ENCODE results near the gene ST6GALNAC6.
A peak's percentile ranks its signal among the peaks of the same experiment; 100 is the strongest.
"Not testable (repeated sequence)": the region's sequence is repeated elsewhere in the genome, so short reads cannot be mapped to it uniquely, and the experiment has no call there.

The ST6GALNAC6 gene

DNA sequence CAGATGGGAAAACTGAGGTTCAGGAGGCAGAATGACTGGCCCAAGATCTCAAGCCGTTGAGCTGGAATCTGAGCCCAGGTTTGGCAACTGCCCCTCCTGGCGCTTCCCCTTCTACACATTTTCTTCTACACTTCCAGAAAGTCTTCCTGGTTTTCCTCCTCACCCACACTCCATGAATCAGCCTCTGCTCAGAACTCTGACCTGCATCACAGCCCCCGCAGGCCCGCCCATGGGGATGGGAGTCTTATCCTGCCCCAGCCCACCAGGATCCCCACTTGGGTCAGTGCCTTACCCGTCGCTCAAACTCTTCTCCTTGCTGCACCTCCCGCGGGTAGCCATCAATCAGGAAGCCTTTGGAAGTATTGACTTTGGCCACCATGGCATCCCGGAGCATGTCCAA, 27.9 kb downstream of the ST6GALNAC6 start:
- POLR2A ChIA-PET, result no interaction called here
- DNase-seq (ENCODE audit: extremely low spot score), result no peak
- CTCF ChIA-PET, result no interaction called here
- TF ChIP-seq FOXM1 (IDR thresholded peaks at IDR 0.05; ENCODE audit: borderline replicate concordance) (no peak), NFRKB (IDR thresholded peaks at IDR 0.05) (no peak), FOXA1 (IDR thresholded peaks at IDR 0.05) (no peak), BHLHE40 (IDR thresholded peaks at IDR 0.05; ENCODE audit: borderline replicate concordance) (no peak), ELF4 (IDR thresholded peaks at IDR 0.05) (no peak), SUZ12 (IDR thresholded peaks at IDR 0.05) (no peak), L3MBTL2 (conservative IDR thresholded peaks at IDR 0.05) (no peak), HDGF (IDR thresholded peaks at IDR 0.05; ENCODE audit: borderline replicate concordance) (no peak), FOXK2 (IDR thresholded peaks at IDR 0.05) (no peak), TARDBP (IDR thresholded peaks at IDR 0.05) (no peak)
- TF ChIP-seq, protein P1, sequence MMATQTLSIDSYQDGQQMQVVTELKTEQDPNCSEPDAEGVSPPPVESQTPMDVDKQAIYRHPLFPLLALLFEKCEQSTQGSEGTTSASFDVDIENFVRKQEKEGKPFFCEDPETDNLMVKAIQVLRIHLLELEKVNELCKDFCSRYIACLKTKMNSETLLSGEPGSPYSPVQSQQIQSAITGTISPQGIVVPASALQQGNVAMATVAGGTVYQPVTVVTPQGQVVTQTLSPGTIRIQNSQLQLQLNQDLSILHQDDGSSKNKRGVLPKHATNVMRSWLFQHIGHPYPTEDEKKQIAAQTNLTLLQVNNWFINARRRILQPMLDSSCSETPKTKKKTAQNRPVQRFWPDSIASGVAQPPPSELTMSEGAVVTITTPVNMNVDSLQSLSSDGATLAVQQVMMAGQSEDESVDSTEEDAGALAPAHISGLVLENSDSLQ (IDR thresholded peaks at IDR 0.05), result no peak

- ChIA-PET POLR2A (interaction anchor here (1.5 kb wide), 1 partner anchor 136 kb away, joined by 6 read pairs; the partner anchor contains the start of gene TOR2A), CTCF (interaction anchor here (1.9 kb wide), 1 partner anchor 281 kb away, joined by 5 read pairs; no protein-coding TSS in a partner anchor)
- no peak for TF ChIP-seq LEF1 (IDR thresholded peaks at IDR 0.05; ENCODE audit: borderline replicate concordance)
- TF ChIP-seq NFRKB (IDR thresholded peaks at IDR 0.05), result no peak
- no peak for TF ChIP-seq FOXA1 (IDR thresholded peaks at IDR 0.05)
- no peak for TF ChIP-seq BHLHE40 (IDR thresholded peaks at IDR 0.05; ENCODE audit: borderline replicate concordance)
- TF ChIP-seq ARNT (IDR thresholded peaks at IDR 0.05), result no peak
- TF ChIP-seq TARDBP (IDR thresholded peaks at IDR 0.05), result no peak
- TF ChIP-seq CTBP1 (IDR thresholded peaks at IDR 0.05; ENCODE audit: borderline replicate concordance), result no peak
- TF ChIP-seq ELF4 (IDR thresholded peaks at IDR 0.05), result no peak
- TF ChIP-seq, protein P1 (IDR thresholded peaks at IDR 0.05), result no peak
- TF ChIP-seq ZNF384 (IDR thresholded peaks at IDR 0.05), result no peak
- no peak for TF ChIP-seq L3MBTL2 (conservative IDR thresholded peaks at IDR 0.05)
- no peak for TF ChIP-seq HDGF (IDR thresholded peaks at IDR 0.05; ENCODE audit: borderline replicate concordance)
- TF ChIP-seq SUZ12 (IDR thresholded peaks at IDR 0.05), result no peak
- no peak for TF ChIP-seq FOXM1 (IDR thresholded peaks at IDR 0.05; ENCODE audit: borderline replicate concordance)
- no peak for TF ChIP-seq FOXK2 (IDR thresholded peaks at IDR 0.05)
- TF ChIP-seq SP1 (IDR thresholded peaks at IDR 0.05), result no peak
- DNase-seq (ENCODE audit: extremely low spot score), result no peak
These were observed 28.5 kb downstream of the ST6GALNAC6 start for GRCh38 chr9:127870887-127871286.

DNA sequence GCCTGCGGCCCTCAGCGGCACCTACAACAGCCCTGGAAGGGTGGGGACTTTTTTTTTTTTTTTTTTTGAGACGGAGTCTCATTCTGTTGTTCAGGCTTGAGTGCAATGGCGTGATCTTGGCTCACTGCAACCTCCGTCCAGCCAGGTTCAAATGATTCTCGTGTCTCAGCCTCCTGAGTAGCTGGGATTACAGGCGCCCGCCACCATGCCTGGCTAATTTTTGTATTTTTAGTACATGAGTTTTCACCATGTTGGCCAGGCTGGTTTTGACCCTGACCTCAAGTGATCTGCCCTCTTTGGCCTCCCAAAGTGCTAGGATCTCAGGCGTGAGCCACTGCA, 29.3 kb downstream of the ST6GALNAC6 start:
- ChIA-PET CTCF (interaction anchor here (0.6 to 1.9 kb wide), 13 partner anchors 8 to 991 kb away, joined by 3 to 9 read pairs (median 5); partner anchors contain the start of gene TOR2A), POLR2A (interaction anchor here (1.0 to 1.5 kb wide), 2 partner anchors 55 to 135 kb away, joined by 5 to 6 read pairs; partner anchors contain the start of gene TOR2A)
- DNase-seq (ENCODE audit: extremely low spot score), result not testable (repeated sequence)

GRCh38 chr9:127869310-127870152, 29.9 kb downstream of the ST6GALNAC6 start:
- TF ChIP-seq ARNT (IDR thresholded peaks at IDR 0.05), result no peak
- TF ChIP-seq FOXK2 (IDR thresholded peaks at IDR 0.05), result no peak
- no peak for TF ChIP-seq FOXM1 (IDR thresholded peaks at IDR 0.05; ENCODE audit: borderline replicate concordance)
- TF ChIP-seq SP1 (IDR thresholded peaks at IDR 0.05), result no peak
- TF ChIP-seq TARDBP (IDR thresholded peaks at IDR 0.05), result no peak
- TF ChIP-seq HDGF (IDR thresholded peaks at IDR 0.05; ENCODE audit: borderline replicate concordance), result no peak
- no peak for TF ChIP-seq LEF1 (IDR thresholded peaks at IDR 0.05; ENCODE audit: borderline replicate concordance)
- no peak for TF ChIP-seq BHLHE40 (IDR thresholded peaks at IDR 0.05; ENCODE audit: borderline replicate concordance)
- TF ChIP-seq, protein P1 (IDR thresholded peaks at IDR 0.05), result no peak
- no peak for TF ChIP-seq ELF4 (IDR thresholded peaks at IDR 0.05)
- no peak for TF ChIP-seq ZNF384 (IDR thresholded peaks at IDR 0.05)
- no peak for TF ChIP-seq NFRKB (IDR thresholded peaks at IDR 0.05)
- TF ChIP-seq L3MBTL2 (conservative IDR thresholded peaks at IDR 0.05), result no peak
- TF ChIP-seq SUZ12 (IDR thresholded peaks at IDR 0.05), result no peak
- TF ChIP-seq CTBP1 (IDR thresholded peaks at IDR 0.05; ENCODE audit: borderline replicate concordance), result no peak
- no peak for TF ChIP-seq FOXA1 (IDR thresholded peaks at IDR 0.05)
- DNase-seq (ENCODE audit: extremely low spot score), result peak; percentile 92
- CTCF ChIA-PET, result interaction anchor here (0.6 to 1.9 kb wide), 14 partner anchors 9 to 992 kb away, joined by 3 to 9 read pairs (median 4); partner anchors contain the start of gene TOR2A
- POLR2A ChIA-PET, result interaction anchor here (0.7 to 1.5 kb wide), 3 partner anchors 52 to 135 kb away, joined by 3 to 6 read pairs (median 5); partner anchors contain the start of gene TOR2A

DNA sequence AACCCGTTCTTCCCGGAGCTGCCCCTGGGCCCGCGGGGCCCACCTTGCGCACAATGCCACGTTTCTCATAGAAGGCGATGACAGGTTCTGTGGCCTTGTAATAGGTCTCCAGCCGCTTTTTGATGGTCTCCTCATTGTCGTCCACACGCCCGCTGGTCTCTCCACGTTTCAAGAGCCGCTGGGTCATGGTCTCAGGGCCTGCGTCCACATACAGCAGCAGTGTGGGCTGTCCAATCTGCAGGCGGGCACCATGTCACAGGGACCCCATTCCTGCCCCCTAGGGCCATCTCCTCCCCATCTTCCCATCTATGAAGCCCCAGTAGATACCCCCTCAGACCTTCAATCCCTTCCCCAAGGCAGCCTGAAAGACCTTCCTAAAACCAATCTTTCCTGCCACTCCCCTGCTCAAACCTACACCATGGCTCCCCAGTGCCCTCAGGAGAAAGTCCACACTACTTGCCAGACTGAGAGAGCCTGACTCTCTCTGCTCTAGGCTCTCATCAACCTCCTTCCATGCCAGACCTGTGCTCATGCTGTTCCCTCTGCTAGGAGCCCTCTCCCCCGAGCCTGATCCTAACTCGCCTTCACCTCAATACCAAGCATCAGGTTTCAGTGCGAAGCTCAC, 31.0 kb downstream of the ST6GALNAC6 start:
- CTCF ChIA-PET, result no interaction called here
- TF ChIP-seq CTBP1 (IDR thresholded peaks at IDR 0.05; ENCODE audit: borderline replicate concordance), result no peak
- no peak for TF ChIP-seq FOXA1 (IDR thresholded peaks at IDR 0.05)
- TF ChIP-seq SP1 (IDR thresholded peaks at IDR 0.05), result no peak
- no peak for TF ChIP-seq L3MBTL2 (conservative IDR thresholded peaks at IDR 0.05)
- TF ChIP-seq ZNF384 (IDR thresholded peaks at IDR 0.05), result no peak
- no peak for TF ChIP-seq FOXM1 (IDR thresholded peaks at IDR 0.05; ENCODE audit: borderline replicate concordance)
- no peak for TF ChIP-seq ARNT (IDR thresholded peaks at IDR 0.05)
- no peak for TF ChIP-seq BHLHE40 (IDR thresholded peaks at IDR 0.05; ENCODE audit: borderline replicate concordance)
- no peak for TF ChIP-seq ELF4 (IDR thresholded peaks at IDR 0.05)
- TF ChIP-seq NFRKB (IDR thresholded peaks at IDR 0.05), result no peak
- TF ChIP-seq LEF1 (IDR thresholded peaks at IDR 0.05; ENCODE audit: borderline replicate concordance), result no peak
- TF ChIP-seq FOXK2 (IDR thresholded peaks at IDR 0.05), result no peak
- TF ChIP-seq, protein P1 (IDR thresholded peaks at IDR 0.05), result no peak
- no peak for TF ChIP-seq TARDBP (IDR thresholded peaks at IDR 0.05)
- no peak for TF ChIP-seq SUZ12 (IDR thresholded peaks at IDR 0.05)
- POLR2A ChIA-PET, result no interaction called here

More for the DNA sequence above, 31.0 kb downstream of the ST6GALNAC6 start:
- no peak for DNase-seq (ENCODE audit: extremely low spot score)
